ENCODE data around the gene MPHOSPH10.
"Not testable (repeated sequence)": the region's sequence is repeated elsewhere in the genome, so short reads cannot be mapped to it uniquely, and the experiment has no call there.

DNA sequence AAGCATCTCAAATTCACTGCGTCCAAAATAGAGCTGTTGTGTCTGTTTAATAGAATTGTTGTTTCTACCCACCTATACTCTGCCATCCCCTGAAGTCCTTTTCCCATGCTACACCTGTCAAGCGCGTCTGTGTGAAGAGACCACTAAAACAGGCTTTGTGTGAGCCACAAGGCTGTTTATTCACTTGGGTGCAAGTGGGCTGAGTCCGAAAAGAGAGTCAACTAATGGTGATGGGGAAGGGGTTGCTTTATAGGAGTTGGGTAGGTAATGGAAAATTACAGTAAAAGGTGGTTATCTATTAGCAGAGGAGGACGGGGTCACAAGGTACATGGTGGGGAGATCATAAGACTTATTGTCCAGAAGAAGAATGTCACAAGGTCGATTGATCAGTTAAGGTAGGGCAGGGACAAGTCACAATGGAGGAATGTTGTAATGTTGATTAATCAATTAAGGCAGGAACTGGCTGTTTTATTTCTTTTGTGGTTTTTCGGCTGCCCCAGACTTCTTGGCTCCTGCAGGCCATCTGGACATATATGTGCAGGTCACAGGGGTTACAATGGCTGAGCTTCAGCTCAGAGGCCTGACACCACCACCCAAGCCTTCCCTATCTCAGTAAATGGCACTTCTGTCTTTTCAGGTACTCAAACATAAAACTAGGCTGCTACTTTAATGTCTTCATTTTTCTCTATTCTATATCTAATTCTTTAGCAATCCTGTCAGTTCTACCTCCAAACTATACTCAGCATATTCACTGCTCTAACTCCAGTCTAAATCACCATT, 1.1 kb downstream of the MPHOSPH10 start:
- TF ChIP-seq EZH2 (IDR thresholded peaks at IDR 0.05; ENCODE audit: insufficient read depth, poor library complexity, severe bottlenecking); EZH2phosphoT487 (IDR thresholded peaks at IDR 0.05; ENCODE audit: insufficient read depth, low read depth): not testable (repeated sequence)
